Epidermal melanocyte (primary cell): ENCODE results near the gene CAPN14.

Experiments
- DNase-seq: peaks from one replicate; pipeline ENCODE4 v3.0.0; 2011; ENCODE audit warnings: low spot score; ENCODE audit not compliant: insufficient read length

The CAPN14 gene

DNA sequence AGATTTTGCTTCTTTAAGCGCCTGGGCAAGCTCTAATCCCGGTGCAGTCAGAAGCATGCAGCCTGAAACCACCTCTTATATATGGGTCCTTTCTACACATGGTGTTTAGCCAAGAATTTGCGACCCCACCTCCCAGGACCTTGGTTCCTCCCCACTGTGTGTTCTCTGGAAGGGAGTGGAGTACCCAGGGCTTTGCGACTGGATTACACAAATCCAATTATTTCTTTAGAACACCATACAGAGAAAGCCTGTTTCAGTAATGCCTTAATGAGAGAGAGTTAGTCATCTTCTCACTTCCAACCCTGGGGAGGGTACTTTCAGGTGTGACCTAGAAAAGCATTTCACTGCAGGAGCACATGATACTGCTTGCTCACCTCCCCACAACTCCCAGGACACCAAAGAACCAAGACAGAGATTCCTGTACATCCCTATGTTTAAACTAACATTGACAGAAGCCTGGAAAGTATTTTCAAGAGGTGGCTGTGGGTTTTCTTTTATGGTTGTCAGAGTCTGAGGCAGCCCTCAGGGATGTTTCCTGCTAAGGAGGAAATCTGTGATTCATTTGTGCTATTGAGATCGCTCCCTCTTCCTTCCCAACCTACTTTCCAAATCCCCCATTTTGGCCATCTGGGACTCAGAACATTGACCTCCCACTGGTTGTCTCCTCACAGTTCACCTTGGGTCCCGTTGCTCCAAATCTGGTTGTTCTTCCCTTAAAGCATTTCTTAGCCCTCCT lies at the start of gene CAPN14:
Gene CAPN14 (minus strand): TSS at position 51 of the 736 bp plus-strand sequence. CDS start 12,068 bp downstream, outside the sequence.
- DNase-seq = no peak

- no peak for DNase-seq
These were observed 49.5 kb upstream of the CAPN14 start for GRCh38 chr2:31266804-31267203.

GRCh38 chr2:31265234-31265633 lies 47.9 kb upstream of the CAPN14 start:
- no peak for DNase-seq

DNA sequence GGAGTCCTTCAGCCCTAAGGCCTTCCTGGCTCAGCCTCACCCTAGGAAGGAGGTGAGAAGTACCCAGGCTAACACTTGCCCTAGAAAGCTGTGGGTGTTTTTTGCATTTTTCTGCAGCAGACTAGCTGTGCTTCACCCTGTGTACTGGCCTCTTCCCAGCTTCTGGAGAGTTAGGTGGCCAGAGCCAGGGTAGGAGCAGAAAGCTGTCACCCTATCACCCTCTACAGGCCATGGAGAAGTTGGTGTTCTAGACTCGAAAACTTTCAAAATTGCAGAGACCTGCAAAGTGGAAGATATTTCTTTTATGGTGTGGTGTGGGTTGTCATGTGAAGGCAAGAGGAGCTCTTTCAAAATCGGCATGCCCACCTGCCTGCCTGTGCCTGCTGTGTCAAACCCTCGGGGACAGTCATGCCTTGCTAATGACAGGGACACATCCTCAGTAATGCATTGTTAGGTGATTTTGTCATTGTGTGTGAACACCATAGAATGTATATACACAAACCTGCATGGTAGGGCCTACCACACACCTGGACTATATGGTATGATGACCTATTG lies 46.4 kb upstream of the CAPN14 start:
- DNase-seq = no peak

GRCh38 chr2:31260870-31261269 lies 43.6 kb upstream of the CAPN14 start:
- DNase-seq = no peak

GRCh38 chr2:31259075-31259474 lies 41.8 kb upstream of the CAPN14 start:
- DNase-seq = no peak

DNA sequence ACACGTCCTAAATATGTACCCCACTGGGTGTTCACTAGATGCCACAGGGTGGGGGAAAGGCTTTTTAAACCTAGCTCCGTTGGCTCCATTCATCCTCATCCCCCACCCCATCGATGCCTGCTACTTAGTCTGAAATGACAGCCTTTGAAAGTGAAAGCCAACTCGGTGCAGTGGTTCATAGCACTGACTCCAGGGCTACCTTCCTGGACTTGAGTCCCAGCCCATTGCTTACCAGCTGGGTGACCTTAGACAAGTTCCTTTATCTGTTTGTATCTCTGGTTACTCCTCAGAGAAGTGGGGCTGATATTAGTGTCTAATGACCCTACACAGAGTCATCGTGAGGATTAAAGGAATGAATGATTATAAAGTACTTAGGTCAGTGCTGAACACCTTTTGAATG lies 41.0 kb upstream of the CAPN14 start:
- DNase-seq = no peak

- no peak for DNase-seq
These were observed 39.5 kb upstream of the CAPN14 start for GRCh38 chr2:31256611-31257382.

DNA sequence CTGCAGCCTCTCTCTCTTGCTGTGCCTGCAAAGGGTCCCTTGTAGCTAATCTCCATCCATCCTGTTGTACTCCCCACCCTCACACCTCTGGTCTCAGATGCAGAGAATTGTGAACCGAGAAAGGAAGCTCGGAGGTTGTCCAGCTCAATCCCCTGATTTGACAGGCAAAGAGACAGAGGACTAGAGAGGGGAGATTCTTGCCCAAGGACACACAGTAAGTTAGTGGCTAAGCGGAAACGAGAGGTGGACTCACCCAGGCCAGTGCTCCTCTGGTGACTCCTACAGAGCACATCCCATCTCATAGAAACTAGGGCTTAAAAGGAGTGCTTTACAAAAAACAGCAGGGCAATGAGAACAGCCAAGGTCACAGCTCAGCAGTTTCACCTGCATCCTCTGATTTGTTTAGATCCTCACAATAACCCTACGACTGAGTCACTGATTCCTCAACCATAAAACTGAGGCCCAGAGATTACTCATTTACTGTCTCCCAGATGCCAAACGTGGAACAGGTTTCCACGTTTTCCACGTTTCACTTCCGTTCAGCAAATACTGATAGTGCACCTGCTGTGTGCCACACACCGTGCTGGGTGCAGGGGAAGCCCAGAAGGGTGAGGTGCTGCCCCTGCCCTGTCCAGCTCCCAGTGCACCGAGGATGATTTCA lies 38.7 kb upstream of the CAPN14 start:
- DNase-seq = no peak

- DNase-seq = no peak
These were observed 37.2 kb upstream of the CAPN14 start for GRCh38 chr2:31254237-31255203.

GRCh38 chr2:31253356-31254131 lies 36.2 kb upstream of the CAPN14 start:
- DNase-seq = no peak

DNA sequence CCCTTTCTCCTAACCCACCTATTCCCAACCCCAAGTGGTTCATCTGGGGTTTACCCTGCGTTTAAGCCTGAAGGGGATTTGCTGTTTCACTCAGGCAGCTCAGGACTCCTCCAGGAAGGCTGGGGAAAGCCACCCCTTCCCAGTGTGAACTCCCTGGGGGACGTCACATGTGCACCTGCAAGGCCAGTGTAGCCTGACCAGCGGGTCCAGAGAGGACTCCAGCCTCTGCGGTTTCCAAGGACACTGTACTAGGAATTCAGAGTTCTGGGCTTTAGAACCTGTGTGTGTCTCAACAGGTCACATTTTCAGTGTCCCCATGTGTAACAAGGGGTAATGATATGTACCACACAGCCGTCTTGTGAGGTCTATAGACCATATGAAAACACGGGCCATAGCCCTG lies 34.5 kb upstream of the CAPN14 start:
- DNase-seq = no peak

DNA sequence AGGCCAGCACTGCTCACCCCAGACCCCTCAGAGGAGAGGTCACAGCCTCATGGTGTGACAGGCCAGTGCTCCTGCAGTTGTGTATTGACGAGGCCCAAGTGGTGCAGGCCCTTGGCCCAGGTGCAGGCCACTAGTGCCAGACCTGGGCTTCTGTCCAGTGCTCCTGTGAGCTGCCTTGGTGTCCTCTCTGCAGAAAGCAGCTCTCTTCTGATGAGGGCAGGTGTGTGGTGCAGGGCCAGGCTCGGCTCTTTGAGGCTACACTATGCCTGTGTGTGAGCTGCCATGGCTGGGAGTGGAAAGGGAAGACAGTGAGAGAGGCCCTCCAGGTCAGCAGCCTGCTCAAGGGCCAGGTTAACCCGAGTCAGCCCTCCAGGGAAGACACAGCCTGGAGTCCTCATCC lies 33.7 kb upstream of the CAPN14 start:
- no peak for DNase-seq

- DNase-seq = no peak
These were observed 31.8 kb upstream of the CAPN14 start for GRCh38 chr2:31249009-31249690.

DNA sequence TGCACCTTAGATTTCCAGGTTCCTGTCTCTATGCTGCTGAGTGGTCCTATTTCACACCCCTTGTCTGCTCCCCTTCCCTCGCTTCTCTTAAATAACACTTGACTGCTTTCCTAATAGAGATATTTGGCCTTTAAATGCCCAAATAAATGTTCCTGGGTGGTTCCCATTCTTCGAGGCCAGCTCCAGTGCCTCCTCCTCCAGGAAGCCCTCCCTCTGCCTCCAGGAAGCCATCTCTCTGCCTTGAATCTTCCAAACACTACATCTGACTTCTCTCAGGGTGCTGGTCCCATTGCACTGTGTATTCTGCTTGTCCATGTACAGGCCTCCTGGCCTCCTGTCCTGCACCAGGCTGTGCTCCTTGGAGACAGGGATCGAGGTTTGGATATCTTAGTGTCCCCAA lies 30.8 kb upstream of the CAPN14 start:
- no peak for DNase-seq

- DNase-seq = no peak
These were observed 30.4 kb upstream of the CAPN14 start for GRCh38 chr2:31247711-31248110.

DNA sequence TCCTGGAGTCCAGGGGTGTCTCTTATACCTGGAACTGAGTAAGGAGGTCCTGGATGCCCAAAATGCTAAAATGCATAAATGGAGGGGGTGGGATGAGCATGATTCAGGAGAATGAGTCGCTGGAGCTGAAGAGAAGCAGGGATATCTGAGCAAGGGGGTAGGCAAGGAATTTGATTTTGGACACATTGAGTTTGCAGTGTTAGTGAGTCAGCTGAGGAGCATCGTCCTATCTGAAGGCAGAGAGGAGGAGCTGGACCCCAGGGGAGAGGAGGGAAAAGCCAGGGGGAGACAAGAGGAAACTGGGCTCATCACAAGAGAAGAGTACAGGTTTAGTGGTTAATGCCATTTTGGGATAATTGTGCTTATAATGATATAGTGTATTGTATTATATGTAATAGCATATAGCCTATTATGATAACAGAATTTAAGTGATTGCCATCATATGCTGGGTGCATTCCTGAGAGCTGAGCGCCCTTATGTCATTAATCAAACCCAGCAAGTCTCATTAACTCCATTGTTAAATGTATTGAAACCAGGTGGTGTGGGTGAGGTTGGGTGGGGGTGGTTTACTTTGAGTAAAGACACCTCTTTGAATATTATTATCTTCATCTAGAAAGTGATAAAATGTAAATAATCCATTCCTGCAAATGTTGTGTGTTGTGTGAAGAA lies 29.0 kb upstream of the CAPN14 start:
- DNase-seq = no peak

DNA sequence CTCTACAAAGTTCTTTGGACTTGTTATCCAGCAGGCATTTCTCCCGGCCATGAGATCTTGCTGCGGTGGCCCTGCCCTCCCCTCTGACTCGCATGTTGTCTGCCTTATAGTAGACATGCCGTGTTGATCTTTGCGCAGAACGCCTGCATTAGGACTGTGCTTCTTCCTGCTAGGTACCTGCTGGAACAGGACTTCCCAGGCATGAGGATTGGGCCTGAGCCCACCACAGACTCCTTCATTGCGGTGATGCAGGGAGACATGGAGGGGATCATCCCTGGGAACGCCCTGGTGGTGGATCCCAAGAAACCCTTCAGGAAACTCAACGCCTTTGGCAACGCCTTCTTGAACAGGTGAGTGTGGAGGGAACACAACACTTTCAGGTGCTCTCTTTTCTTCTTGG lies 26.8 kb upstream of the CAPN14 start:
- DNase-seq = no peak

- no peak for DNase-seq
These were observed 25.7 kb upstream of the CAPN14 start for GRCh38 chr2:31243053-31243452.
